Measurements from ENCODE around the gene TARS1. TPM values are rescaled to one million over a fixed set of nuclear protein-coding genes. Genes with fewer than 3 reads are reported as not detected.
"Not testable (repeated sequence)": the region's sequence is repeated elsewhere in the genome, so short reads cannot be mapped to it uniquely, and the experiment has no call there.

TARS1 gene
- total RNA-seq, 1 donor from 2014 or later = 190 TPM

DNA sequence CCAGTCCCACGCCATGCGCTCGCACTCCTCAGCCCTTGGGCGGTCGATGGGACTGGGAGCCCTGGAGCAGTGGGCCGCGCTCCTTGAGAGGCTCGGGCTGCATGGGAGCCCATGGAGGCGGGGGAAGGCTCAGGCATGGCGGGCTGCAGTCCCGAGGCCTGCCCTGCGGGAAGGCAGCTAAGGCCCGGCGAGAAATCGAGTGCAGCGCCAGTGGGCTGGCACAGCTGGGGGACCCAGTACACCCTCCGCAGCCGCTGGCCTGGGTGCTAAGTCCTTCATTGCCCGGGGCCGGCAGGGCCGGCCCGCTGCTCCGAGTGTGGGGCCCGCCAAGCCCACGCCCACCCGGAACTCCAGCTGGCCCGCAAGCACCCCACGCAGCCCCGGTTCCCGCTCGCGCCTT is 74.6 kb downstream of the TARS1 start:
- H3K9me3 Mint-ChIP-seq; H3K27me3 Mint-ChIP-seq; H3K4me1 Mint-ChIP-seq; intact Hi-C loops (cut with micrococcal nuclease); DNase-seq; H3K27ac Mint-ChIP-seq; H3K36me3 Mint-ChIP-seq (ENCODE audit: low read depth); H3K4me3 Mint-ChIP-seq: not testable (repeated sequence)

DNA sequence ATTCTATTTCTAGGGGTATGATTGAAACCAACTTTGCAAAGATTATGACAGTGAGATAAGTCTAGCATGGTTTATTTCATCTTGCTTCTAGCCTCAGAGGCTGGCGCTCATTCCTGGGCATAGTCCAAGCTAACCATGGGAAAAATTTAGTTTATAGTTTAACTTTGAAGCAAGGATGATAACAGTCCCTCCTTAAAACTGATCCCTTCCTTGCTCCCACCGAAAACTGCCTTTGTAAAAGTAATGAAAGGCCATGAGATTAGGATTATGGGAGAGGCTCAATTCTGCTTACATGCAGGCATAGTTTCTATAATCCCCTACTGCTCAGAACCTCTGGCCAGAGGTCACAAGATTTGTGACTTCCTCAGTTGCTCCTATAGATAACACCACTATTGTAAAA is 75.7 kb downstream of the TARS1 start:
- H3K27ac Mint-ChIP-seq = no peak overlapping the region
- intact Hi-C loops (cut with micrococcal nuclease) = no loop called here
- no peak overlapping the region for H3K4me3 Mint-ChIP-seq
- H3K4me1 Mint-ChIP-seq = no peaks in the 10 kb centered on the region
- peaks cover 6% of the 10 kb centered on the region for H3K9me3 Mint-ChIP-seq
- no peaks in the 10 kb centered on the region for H3K27me3 Mint-ChIP-seq
- DNase-seq = no peak
- H3K36me3 Mint-ChIP-seq (ENCODE audit: low read depth) = no peaks in the 10 kb centered on the region

All from activated CD4-positive, alpha-beta T cell treated with anti-CD3 and anti-CD28 coated beads, Interleukin-2, amount 10 ng/mL, durations not matched to agents 24 days and 14 days (primary cell).